ENCODE measurements around the gene IFI35. TPM values are rescaled to one million over a fixed set of nuclear protein-coding genes. Genes with fewer than 3 reads are reported as not detected.

The IFI35 gene
- total RNA-seq, 2 donors from 2014 or later, result 16.2 to 19.5 TPM

DNA sequence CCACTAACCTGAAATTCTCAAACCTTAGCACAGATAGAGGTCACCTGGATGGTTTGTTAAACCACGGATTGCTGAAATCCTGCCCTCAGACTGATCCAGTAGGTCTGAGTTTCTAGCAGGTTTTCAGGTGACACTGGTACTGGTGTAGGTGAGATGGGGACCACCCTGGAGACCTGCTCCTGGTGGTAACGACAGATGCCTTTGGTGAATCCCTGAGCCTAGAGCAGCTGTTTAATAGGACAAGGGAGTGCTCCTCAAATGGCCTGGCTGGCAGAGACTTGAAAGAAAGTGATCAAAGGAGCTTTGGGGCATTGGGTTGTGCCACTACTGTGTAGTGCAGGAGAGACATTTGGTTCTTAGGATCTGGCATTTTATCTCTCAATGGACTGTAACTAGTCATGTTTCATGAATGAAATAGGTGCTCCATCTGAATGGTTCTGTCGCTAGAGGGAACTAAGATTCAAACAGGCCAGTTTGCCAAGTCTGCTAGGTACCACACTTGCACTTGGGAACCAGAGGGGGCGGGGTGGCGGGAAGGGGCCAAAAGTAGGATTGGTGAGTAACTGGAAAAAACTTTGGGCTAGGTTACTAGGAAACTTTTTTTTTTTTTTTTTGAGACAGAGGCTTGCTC lies 2.9 kb upstream of the IFI35 start:
- Histone ChIP-seq H3K9me3 (no peaks in the 10 kb centered on the region), H3K4me1 (peaks cover 42% of the 10 kb centered on the region), H3K4me3 (no peak overlapping the region), H3K36me3 (replicated peaks in 1 of 2; ENCODE audit: insufficient read depth in 1 of 2, low read depth in 2 of 2) (peaks cover 0 to 11% of the 10 kb centered on the region in 2 donors), H3K27ac (no peak overlapping the region), H3K27me3 (no peaks in the 10 kb centered on the region)
- intact Hi-C loops (cut with DNase I), result no loop called here
- WGBS, 2 donors, result 75 to 80% methylated on average over 4 to 5 of the region's 5 CpGs
- DNase-seq, result peak in 3 of 4 donors; percentile 42 to 45 (median 44)
- no peak for TF ChIP-seq POLR2A (IDR thresholded peaks at IDR 0.05)
- TF ChIP-seq, protein P1, sequence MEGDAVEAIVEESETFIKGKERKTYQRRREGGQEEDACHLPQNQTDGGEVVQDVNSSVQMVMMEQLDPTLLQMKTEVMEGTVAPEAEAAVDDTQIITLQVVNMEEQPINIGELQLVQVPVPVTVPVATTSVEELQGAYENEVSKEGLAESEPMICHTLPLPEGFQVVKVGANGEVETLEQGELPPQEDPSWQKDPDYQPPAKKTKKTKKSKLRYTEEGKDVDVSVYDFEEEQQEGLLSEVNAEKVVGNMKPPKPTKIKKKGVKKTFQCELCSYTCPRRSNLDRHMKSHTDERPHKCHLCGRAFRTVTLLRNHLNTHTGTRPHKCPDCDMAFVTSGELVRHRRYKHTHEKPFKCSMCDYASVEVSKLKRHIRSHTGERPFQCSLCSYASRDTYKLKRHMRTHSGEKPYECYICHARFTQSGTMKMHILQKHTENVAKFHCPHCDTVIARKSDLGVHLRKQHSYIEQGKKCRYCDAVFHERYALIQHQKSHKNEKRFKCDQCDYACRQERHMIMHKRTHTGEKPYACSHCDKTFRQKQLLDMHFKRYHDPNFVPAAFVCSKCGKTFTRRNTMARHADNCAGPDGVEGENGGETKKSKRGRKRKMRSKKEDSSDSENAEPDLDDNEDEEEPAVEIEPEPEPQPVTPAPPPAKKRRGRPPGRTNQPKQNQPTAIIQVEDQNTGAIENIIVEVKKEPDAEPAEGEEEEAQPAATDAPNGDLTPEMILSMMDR (IDR thresholded peaks at IDR 0.05), result no peak
- ATAC-seq, result no peak

DNA sequence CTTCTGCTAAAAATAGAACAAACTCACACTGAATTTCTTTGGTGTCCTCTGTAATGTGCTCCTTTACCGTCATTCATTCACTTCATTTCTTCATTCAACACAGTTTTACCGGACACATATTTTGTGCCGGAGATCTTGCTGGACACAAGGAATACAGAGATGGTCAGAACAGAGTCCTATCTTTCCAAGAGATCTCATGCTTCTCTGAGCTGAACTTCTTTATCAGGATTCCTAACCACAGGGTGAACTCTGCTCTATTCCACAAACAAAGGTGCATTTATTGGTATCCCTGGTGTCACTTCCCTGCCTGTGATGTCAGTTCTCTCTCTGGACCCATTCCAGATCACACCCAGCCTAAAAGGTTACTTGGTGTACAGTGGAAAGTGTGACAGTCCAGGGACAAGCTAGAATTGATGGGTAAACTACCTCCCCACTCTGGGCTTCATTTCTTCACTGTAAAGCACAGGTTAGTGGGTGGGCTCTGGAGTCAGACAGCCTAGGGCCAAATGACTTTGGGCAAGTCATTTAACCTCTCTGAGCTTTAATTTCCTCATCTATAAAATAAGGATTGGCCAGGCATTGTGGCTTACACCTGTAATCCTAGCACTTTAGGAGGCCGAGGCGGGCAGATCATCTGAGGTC lies 4.2 kb downstream of the IFI35 start:
- 71 to 72% methylated on average over 5 of the region's 5 CpGs for WGBS, 2 donors
- intact Hi-C loops (cut with DNase I), result loop anchor here (10.0 kb wide), 1 partner anchor 334 kb away; no protein-coding TSS in a partner anchor
- peak overlapping the region in 3 of 4 donors; percentile 8 to 73 (median 44) for H3K27ac ChIP-seq
- ATAC-seq (peak; percentile 25), DNase-seq (peak in 3 of 4 donors; percentile 46 to 61 (median 49))
- no peaks in the 10 kb centered on the region for H3K9me3 ChIP-seq
- TF ChIP-seq, protein P1 (IDR thresholded peaks at IDR 0.05), result no peak
- no peak for TF ChIP-seq POLR2A (IDR thresholded peaks at IDR 0.05)
- no peaks in the 10 kb centered on the region for H3K27me3 ChIP-seq
- H3K4me1 ChIP-seq, result peaks cover 30% of the 10 kb centered on the region
- H3K4me3 ChIP-seq, result no peak overlapping the region
- H3K36me3 ChIP-seq (replicated peaks in 1 of 2; ENCODE audit: insufficient read depth in 1 of 2, low read depth in 2 of 2), result no peaks in the 10 kb centered on the region

DNA sequence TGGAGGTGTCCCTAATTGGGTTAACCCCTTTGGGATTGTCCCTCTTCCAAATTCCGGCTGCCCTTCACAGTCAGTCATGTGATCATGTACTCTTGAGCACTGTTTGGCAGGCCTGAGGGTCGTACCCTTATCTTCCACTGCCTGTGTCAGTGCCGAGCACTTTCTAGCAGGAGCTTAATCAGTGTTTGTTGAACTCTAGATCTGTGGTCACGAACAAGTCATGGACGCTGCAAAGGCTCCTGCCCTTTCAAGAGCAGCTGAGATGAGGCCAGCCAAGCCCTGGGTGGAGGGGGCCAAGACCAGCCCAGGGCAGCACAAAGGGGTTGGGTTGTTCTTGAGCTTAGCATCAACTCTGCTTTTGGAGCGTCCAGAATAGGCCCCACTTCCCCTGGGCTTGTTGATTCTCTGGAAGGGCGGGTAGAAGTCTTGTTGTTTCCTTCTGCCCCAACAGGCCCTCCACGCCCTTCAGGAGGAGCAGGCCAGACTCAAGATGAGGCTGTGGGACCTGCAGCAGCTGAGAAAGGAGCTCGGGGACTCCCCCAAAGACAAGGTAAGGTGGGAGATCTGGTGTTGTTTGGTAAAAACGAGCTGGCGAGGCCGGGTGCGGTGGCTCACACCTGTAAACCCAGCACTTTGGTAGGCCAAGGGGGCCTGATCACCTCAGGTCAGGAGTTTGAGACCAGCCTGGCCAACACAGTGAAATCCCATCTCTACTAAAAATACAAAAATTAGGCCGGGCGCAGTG lies 5.3 kb downstream of the IFI35 start:
- TF ChIP-seq, protein P1 (IDR thresholded peaks at IDR 0.05), result no peak
- intact Hi-C loops (cut with DNase I), result loop anchor here (10.0 kb wide), 1 partner anchor 333 kb away; no protein-coding TSS in a partner anchor
- no peak for DNase-seq
- no peak for ATAC-seq
- Histone ChIP-seq H3K4me3 (no peak overlapping the region), H3K4me1 (peaks cover 24% of the 10 kb centered on the region), H3K36me3 (replicated peaks in 1 of 2; ENCODE audit: insufficient read depth in 1 of 2, low read depth in 2 of 2) (no peaks in the 10 kb centered on the region), H3K27me3 (no peaks in the 10 kb centered on the region), H3K9me3 (no peaks in the 10 kb centered on the region), H3K27ac (peak overlapping the region in 3 of 4 donors; percentile 8 to 73 (median 14))
- 56 to 64% methylated on average over 11 to 15 of the region's 15 CpGs for WGBS, 2 donors

DNA sequence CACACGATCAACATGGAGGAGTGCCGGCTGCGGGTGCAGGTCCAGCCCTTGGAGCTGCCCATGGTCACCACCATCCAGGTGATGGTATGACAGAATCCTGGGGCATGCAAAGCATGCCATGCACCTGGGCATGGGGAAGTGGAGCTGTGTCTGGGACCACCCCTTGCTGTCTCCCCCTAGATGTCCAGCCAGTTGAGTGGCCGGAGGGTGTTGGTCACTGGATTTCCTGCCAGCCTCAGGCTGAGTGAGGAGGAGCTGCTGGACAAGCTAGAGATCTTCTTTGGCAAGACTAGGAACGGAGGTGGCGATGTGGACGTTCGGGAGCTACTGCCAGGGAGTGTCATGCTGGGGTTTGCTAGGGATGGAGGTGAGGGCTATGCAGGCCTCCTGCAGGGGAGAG lies 6.7 kb downstream of the IFI35 start:
- intact Hi-C loops (cut with DNase I), result loop anchor here (10.0 kb wide), 1 partner anchor 332 kb away; no protein-coding TSS in a partner anchor
- 77 to 87% methylated on average over 4 to 8 of the region's 8 CpGs for WGBS, 2 donors
- TF ChIP-seq, protein P1 (IDR thresholded peaks at IDR 0.05), result no peak
- no peak for TF ChIP-seq POLR2A (IDR thresholded peaks at IDR 0.05)
- Histone ChIP-seq H3K36me3 (replicated peaks in 1 of 2; ENCODE audit: insufficient read depth in 1 of 2, low read depth in 2 of 2) (no peaks in the 10 kb centered on the region), H3K27ac (no peak overlapping the region), H3K9me3 (no peaks in the 10 kb centered on the region), H3K4me3 (no peak overlapping the region), H3K4me1 (peaks cover 17% of the 10 kb centered on the region), H3K27me3 (no peaks in the 10 kb centered on the region)
- ATAC-seq (no peak), DNase-seq (no peak)

Measured in body of pancreas (tissue), 4 donors.